GM12872 (cell line): ENCODE results near the gene SP5.

Experiments used
- TF ChIP-seq, protein P1 (sequence below): IDR thresholded peaks from 3 replicates; pipeline ENCODE4 v1.5.1; 2011; ENCODE audit warnings: low read depth, mild to moderate bottlenecking, low read length, moderate library complexity; ENCODE audit not compliant: insufficient read depth

SP5 gene

DNA sequence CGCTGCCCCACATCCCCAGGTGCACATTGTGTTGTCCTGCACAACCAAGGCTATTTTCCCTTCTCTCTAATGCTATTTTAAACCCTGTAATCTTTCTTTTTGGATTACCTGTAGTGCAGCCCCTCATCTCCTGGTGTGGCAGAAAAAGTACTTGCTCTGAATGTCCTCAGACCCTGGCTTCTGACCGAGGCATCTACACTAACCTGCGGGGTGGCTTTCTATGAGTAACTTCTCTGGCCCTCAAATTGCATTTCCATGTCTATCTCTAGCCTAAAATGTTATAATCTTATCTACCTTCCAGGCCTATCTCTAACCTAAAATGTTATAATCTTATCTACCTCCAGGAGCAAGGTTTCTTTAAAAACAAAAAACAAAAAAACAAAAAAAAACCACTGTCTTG lies 18.2 kb upstream of the SP5 start:
- TF ChIP-seq, protein P1, sequence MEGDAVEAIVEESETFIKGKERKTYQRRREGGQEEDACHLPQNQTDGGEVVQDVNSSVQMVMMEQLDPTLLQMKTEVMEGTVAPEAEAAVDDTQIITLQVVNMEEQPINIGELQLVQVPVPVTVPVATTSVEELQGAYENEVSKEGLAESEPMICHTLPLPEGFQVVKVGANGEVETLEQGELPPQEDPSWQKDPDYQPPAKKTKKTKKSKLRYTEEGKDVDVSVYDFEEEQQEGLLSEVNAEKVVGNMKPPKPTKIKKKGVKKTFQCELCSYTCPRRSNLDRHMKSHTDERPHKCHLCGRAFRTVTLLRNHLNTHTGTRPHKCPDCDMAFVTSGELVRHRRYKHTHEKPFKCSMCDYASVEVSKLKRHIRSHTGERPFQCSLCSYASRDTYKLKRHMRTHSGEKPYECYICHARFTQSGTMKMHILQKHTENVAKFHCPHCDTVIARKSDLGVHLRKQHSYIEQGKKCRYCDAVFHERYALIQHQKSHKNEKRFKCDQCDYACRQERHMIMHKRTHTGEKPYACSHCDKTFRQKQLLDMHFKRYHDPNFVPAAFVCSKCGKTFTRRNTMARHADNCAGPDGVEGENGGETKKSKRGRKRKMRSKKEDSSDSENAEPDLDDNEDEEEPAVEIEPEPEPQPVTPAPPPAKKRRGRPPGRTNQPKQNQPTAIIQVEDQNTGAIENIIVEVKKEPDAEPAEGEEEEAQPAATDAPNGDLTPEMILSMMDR: no peak

GRCh38 chr2:170701011-170701410 lies 14.1 kb upstream of the SP5 start:
- TF ChIP-seq, protein P1: no peak

DNA sequence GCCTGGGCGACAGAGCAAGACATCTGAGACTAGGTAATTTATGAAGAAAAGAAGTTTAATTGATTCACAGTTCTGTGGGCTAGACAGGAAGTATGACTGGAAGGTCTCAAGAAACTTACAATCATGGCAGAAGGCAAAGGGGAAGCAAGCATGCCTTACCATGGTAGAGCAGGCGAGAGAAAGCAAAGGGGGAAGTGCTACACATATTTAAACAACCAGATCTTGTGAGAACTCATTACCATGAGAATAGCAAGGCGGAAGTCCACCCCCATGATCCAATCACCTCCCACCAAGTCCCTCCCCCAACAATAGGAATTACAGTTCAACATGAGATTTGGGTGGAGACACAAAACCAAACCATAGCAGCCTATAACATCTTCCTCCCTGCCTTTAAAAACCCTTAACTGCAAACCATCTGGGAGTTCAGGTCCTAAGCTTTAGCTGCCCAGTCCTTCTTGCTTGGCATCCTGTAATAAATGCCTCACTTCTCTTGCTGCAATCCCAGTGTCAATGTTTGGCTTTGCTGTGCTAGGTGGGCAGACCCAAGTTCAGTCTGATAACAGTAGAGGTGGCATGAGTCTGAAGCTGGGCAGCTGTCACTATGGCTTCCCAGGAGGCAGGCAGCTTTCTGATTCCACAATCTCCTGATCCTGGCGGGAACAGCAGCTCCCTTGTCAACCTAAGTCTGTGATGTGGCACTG lies 11.2 kb upstream of the SP5 start:
- TF ChIP-seq, protein P1: no peak

DNA sequence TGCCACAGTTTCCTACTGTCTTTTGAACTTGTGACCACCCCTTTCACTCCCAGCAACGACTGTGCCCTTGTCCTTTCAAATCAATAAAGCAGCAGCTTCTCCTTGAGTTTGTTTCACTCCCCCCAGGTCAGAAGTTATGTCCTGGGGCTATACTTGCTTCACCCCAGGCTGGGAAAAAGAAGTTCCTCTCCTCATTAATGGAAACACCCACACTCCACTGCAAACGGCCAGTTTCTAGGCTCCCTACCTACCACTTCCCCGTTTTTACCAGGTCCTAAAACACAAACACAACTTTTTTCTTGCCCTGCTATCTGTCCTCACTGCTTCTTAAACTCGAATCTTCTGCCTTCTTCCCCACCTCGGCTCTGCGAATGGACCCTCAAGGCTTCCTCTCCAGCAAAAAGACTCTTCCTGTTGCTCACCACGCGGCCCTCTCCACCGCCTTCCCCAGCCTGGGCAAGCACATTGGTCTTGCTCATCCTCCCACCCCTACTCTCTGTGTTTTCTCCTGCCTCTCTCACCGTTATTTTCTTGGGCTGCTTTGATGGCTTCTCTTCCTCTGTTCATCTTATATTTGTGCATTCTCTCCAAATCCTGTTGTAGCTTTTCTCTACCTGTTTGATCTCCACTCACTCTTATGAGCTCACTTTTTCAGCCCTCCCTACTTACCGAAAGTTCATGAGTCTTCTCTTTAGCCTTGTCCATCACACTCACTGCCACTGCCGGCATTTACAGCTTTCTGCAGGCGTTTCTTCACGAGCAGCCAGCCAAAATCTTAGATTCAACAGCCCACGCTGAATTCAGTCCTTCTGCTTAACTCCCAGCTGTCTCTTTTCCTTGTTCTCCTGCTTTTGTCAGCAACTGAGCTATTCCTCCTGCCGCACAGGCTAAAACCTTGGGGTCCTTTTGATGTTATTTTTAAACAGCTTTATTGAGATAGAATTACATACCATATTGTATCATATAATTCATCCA lies 7.0 kb upstream of the SP5 start:
- TF ChIP-seq, protein P1: no peak

DNA sequence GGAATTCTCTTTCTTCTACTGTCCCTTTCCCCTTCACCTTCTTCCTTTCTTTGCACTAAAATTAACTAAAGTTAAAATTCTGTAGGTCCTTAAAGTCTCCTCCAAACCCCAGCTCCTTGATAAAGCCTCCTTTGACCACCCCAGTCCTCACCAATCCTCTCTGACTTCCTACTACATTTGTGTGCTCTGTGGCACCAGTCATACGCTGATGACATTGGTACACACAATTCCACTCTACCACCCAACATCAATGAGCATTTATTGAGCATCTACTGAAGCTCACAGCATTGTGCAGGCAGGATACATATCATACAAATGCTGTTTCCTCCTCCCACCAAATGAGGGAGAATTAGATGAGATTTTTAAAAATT lies 4.5 kb upstream of the SP5 start:
- TF ChIP-seq, protein P1: no peak

DNA sequence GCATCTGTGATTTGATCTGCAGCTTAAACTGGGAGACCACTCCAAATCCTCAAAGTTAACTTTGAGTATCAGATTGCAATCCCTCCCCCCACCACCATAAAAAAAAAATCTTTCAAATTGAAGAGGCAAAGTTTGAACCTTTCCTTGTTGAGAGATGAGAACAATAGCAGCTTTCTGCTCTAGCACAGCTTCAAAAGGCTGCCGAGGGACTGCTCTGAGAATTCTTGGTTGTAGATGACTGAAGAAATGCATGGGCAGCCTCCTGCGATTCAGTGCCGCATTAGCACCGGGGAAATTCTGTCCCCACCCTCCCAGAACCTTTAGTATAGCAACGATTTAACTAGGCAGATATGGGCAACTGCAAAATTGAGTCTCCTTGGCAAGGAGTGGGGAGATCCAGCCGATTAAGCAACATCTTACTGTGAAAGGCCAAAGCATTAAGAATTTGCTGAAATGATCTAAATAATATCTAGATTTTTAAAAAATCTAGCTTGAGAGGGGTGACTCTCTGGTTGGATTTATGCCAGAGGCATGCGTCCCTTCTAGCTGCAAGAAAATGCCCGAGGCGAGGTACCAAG lies 3.9 kb upstream of the SP5 start:
- TF ChIP-seq, protein P1: no peak

GRCh38 chr2:170711774-170712652 lies 3.1 kb upstream of the SP5 start:
- TF ChIP-seq, protein P1: no peak
